NCI-H128 (cell line): ENCODE data around the gene KIF19.
"Not testable (repeated sequence)": the region's sequence is repeated elsewhere in the genome, so short reads cannot be mapped to it uniquely, and the experiment has no call there.

Experiments used
- DNase-seq: peaks from one replicate; lab custom pipeline; 2025; ENCODE audit not compliant: unreplicated experiment; lab: John Stamatoyannopoulos, UW

The KIF19 gene

GRCh38 chr17:74389084-74389753 lies 63.2 kb downstream of the KIF19 start:
- no peak for DNase-seq

- DNase-seq: no peak
Measured at GRCh38 chr17:74389937-74390679, 64.1 kb downstream of the KIF19 start.

- no peak for DNase-seq
Measured at GRCh38 chr17:74390680-74391653, 64.9 kb downstream of the KIF19 start.

GRCh38 chr17:74391771-74392170 lies 65.7 kb downstream of the KIF19 start:
- no peak for DNase-seq

- no peak for DNase-seq
Measured at GRCh38 chr17:74392848-74393247, 66.8 kb downstream of the KIF19 start.

- DNase-seq: no peak
Measured at GRCh38 chr17:74393346-74393942, 67.4 kb downstream of the KIF19 start.

- no peak for DNase-seq
Measured at GRCh38 chr17:74394275-74394950, 68.4 kb downstream of the KIF19 start.

GRCh38 chr17:74394977-74395376 lies 69.0 kb downstream of the KIF19 start:
- no peak for DNase-seq

GRCh38 chr17:74396567-74396966 lies 70.5 kb downstream of the KIF19 start:
- DNase-seq: no peak

GRCh38 chr17:74402048-74402447 lies 76.0 kb downstream of the KIF19 start:
- no peak for DNase-seq

- no peak for DNase-seq
Measured at GRCh38 chr17:74403512-74404137, 77.6 kb downstream of the KIF19 start.

GRCh38 chr17:74404218-74404617 lies 78.2 kb downstream of the KIF19 start:
- DNase-seq: no peak

- no peak for DNase-seq
Measured at GRCh38 chr17:74404789-74405188, 78.8 kb downstream of the KIF19 start.

- not testable (repeated sequence) for DNase-seq
Measured at GRCh38 chr17:74405311-74405710, 79.3 kb downstream of the KIF19 start.
